LNCaP clone FGC (cell line): ENCODE data around the gene CD48.
"Not testable (repeated sequence)": the region's sequence is repeated elsewhere in the genome, so short reads cannot be mapped to it uniquely, and the experiment has no call there.

ENCODE experiments used
- DNase-seq: peaks from one replicate; pipeline ENCODE4 v3.0.0-alpha.2; 2011; ENCODE audit warnings: low read depth
- H3K4me3 ChIP-seq: 2 replicates; pipeline ENCODE4 v1.5.1; 2011; ENCODE audit warnings: mild to moderate bottlenecking, low read depth, low read length, control low read depth
- TF ChIP-seq, protein P1 (sequence below): IDR thresholded peaks from 2 replicates; pipeline ENCODE4 v1.5.1; 2012; ENCODE audit warnings: mild to moderate bottlenecking; ENCODE audit not compliant: control insufficient read depth, insufficient read depth; ENCODE audit errors: extremely low read depth

The CD48 gene

DNA sequence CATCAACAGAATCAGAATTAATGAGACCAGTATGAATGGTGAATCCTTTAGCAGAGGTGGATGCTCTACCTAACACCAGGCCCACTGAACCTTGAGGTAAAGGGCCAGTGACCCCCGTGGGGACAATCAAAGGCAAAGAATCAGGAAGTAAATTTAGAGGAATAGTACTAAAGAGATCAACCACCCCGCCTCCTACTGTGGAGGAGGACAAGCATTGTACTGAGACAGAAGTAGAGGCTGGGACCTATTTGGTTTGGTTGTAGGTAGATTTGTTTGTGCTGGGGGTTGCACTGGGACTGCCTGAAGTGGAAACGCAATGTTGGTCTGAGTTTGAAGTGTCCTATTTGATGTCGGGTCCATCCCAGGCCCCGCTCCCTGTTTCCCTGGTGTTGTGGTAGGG lies 9.5 kb downstream of the CD48 start:
- no peak overlapping the region for H3K4me3 ChIP-seq
- TF ChIP-seq, protein P1, sequence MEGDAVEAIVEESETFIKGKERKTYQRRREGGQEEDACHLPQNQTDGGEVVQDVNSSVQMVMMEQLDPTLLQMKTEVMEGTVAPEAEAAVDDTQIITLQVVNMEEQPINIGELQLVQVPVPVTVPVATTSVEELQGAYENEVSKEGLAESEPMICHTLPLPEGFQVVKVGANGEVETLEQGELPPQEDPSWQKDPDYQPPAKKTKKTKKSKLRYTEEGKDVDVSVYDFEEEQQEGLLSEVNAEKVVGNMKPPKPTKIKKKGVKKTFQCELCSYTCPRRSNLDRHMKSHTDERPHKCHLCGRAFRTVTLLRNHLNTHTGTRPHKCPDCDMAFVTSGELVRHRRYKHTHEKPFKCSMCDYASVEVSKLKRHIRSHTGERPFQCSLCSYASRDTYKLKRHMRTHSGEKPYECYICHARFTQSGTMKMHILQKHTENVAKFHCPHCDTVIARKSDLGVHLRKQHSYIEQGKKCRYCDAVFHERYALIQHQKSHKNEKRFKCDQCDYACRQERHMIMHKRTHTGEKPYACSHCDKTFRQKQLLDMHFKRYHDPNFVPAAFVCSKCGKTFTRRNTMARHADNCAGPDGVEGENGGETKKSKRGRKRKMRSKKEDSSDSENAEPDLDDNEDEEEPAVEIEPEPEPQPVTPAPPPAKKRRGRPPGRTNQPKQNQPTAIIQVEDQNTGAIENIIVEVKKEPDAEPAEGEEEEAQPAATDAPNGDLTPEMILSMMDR, result no peak
- no peak for DNase-seq

DNA sequence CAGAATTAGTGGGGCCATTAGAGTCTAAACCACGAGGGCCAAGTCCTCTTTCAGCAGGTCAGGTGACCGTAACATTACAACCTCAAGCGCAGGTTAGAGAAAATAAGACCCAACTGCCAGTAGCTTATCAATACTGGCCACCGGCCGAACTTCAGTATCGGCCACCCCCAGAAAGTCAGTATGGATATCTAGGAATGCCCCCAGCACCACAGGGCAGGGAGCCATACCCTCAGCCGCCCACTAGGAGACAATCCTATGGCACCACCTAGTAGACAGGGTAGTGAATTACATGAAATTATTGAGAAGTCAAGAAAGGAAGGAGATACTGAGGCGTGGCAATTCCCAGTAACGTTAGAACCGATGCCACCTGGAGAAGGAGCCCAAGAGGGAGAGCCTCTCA lies 19.2 kb downstream of the CD48 start:
- not testable (repeated sequence) for DNase-seq, H3K4me3 ChIP-seq

DNA sequence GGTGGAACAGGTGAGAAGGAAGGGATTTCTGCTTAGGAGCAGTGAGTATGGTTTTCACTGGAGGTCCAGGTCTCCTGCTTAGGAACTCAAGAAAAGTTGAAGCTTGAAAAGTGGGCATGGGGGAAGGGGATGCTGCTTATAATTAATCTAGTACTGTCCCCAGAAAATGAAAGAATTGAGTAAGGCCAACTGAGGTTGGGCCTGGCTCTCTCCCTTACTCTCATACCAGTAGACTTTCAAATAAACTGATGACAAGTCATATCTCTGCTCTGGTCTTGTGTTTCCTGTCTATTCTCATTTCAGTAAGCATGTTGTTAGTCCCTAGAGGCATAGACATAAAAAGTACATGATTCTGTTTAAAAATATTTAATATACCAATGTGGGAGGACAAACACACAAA lies 26.4 kb downstream of the CD48 start:
- H3K4me3 ChIP-seq, result no peak overlapping the region

DNA sequence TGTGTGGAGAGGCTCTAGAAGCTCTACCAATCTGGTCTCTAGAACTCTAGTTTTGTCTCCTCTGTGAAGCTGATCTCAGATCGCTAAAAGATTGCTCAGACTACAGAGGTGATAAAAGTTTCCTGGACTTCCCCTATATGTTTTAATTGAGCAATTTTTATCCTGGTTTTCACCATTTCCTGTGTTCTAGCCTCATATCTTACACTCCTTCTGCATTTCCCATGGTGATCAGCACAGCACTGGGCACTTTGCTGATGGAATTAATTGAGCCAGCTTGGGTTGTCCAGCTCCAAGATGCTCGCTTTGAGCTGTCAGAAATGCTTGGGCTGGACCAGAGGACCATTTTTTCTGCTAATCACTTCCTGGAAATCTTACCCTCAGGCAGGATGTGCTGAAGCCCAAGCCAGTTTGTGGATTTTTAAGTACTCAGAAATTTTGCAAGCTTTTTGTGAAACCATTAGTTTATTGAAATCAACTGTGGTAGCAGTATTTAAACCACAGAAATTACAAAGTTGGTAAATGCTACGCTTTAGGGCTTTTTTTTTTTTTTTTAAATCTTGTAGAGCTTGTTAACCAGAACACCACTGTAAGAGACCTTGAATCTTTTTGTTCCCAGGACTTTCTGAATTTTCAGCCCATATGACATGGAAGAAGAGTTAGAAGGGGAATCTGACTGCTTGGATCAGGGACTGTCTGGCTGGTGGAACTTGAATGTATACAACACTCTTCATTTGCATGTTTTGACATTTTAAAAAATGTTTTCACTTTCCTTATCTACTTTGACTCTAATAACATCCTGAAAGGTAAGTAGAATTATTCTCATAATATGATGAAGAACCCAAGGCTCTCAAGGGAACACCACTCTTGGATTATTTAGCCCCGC lies 28.4 kb downstream of the CD48 start:
- no peak for DNase-seq
- TF ChIP-seq, protein P1, result no peak
- no peak overlapping the region for H3K4me3 ChIP-seq

More for the DNA sequence above, 26.4 kb downstream of the CD48 start:
- TF ChIP-seq, protein P1, result no peak
- no peak for DNase-seq

DNA sequence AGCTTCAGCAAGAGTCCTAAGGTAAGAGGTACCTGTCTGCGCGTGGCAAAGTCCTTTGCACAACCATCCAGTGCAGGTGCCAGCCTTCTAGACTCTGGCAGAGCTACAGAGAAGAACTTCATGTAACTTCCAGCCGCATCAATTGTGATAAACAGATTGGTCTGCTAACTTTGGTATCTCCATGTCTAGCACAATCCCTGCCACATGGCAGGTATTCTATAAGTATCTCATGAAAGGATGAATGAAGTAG lies 29.8 kb downstream of the CD48 start:
- TF ChIP-seq, protein P1, result no peak
- DNase-seq, result no peak
- H3K4me3 ChIP-seq, result no peak overlapping the region

DNA sequence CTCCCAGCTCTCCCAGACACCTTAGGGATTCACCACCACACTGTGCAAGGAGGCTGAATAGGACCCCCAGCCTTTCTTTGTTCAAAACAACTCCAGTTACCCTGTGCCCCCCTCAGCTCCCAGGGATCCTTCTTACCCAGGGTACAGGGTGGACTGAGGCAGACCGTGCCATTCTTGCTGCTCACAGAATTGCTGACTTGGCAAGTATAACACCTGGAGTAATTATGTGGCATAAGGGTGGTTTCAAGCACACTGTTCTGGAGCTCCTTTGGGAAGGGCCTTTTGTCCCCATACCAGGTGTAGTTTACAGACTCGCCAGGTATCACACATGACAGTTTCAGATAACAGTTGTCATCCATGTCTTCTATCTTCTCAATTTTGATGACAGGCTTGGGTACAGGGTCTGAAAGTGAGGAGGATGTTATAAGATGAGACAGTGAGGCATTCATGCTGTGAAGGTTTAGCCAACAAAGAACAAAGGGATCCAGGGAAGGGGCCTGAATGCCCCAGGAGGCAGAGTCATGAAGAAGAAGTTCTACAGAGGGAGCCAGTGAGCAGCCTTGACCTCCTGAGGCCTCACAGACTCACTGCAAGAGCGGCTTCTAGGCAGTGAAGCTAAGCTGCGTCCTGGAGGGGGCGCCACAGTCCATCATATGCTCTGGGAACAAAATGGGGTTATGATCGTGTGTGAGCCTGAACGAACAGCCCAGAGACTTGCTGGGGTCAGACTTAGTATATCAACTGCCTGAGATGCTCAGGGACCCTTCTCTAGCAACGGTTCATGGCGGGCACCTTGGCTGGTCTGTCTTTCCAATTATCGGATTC lies 30.3 kb downstream of the CD48 start:
- peak; percentile 13 for DNase-seq
- H3K4me3 ChIP-seq, result no peak overlapping the region
- TF ChIP-seq, protein P1, result peak; percentile 41; the same call in 1 of the 2 replicates

DNA sequence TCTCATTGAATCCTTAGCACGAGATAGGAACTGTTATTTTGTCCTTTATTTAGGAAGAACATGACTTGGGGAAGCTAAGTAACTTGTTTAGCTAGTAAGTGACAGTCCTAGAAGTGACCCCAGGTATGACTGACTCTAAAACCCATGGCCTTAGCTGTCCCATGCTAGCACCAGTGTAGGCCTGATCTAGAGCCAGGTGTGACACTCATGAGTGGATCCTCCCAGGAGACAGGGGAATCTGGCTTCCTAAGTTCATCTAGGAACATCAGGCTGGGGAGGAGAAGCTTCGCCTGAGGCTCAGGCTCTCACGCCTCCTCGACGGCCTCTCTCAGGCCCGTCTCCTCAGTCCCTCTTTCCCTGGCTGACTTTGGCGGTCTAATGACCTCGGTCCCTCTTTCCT lies 31.2 kb downstream of the CD48 start:
- TF ChIP-seq, protein P1, result no peak
- H3K4me3 ChIP-seq, result no peak overlapping the region
- DNase-seq, result no peak
